H1 (cell line): ENCODE data around the gene SIPA1L3. TPM values are rescaled to one million over a fixed set of nuclear protein-coding genes. Genes with fewer than 3 reads are reported as not detected.

Experiments used
- CTCF ChIA-PET: fragments of 300-600 bp; sonication (Branson Sonifier 250); formaldehyde crosslinking; loops from one replicate; lab custom pipeline; 2021; ENCODE audit not compliant: partially characterized antibody; lab: Charles Lee
- POLR2A ChIA-PET: fragments of 300-600 bp; sonication (Branson Sonifier 250); formaldehyde crosslinking; loops from one replicate; lab custom pipeline; 2021; ENCODE audit warnings: inconsistent platforms; ENCODE audit not compliant: partially characterized antibody; lab: Charles Lee
- DNase-seq, 2 experiments: peaks; one replicate each; pipeline versions ENCODE4 v3.0.0 to v3.0.0-alpha.2; 2010 to 2022; ENCODE audit warnings: low spot score in 2 of 2, low read depth in 1 of 2, mixed read lengths in 1 of 2
- FAIRE-seq: peaks from 2 replicates; lab custom pipeline; 2011; peaks lifted over from hg19 to GRCh38; lab: Jason Lieb, UNC
- H2AFZ ChIP-seq: 2 replicates; pipeline ENCODE4 v1.8.1; 2012; ENCODE audit warnings: low read length, inconsistent platforms
- H2AK5ac ChIP-seq: 2 replicates; pipeline ENCODE4 v1.6.1; 2013; ENCODE audit warnings: low read depth, low read length
- H2BK120ac ChIP-seq: replicated peaks from 2 replicates; pipeline ENCODE3; 2013; ENCODE audit warnings: low read depth, low read length, inconsistent platforms
- H2BK12ac ChIP-seq: 2 replicates; pipeline ENCODE4 v1.6.1; 2013; ENCODE audit warnings: low read depth, low read length
- H2BK15ac ChIP-seq: 2 replicates; pipeline ENCODE4 v1.6.1; 2013; ENCODE audit warnings: low read length
- H2BK20ac ChIP-seq: 2 replicates; pipeline ENCODE4 v1.6.1; 2013; ENCODE audit warnings: low read length
- H2BK5ac ChIP-seq: 2 replicates; pipeline ENCODE4 v1.6.1; 2013; ENCODE audit warnings: low read depth, low read length
- H3K14ac ChIP-seq: 2 replicates; pipeline ENCODE4 v1.6.1; 2013; ENCODE audit warnings: inconsistent platforms; ENCODE audit not compliant: insufficient read length
- H3K18ac ChIP-seq: 2 replicates; pipeline ENCODE4 v1.6.1; 2013; ENCODE audit warnings: low read length; ENCODE audit errors: extremely low read depth
- H3K23ac ChIP-seq: 2 replicates; pipeline ENCODE4 v1.6.1; 2013; ENCODE audit warnings: inconsistent platforms; ENCODE audit not compliant: insufficient read length
- H3K23me2 ChIP-seq: 2 replicates; pipeline ENCODE4 v1.6.1; 2013; ENCODE audit warnings: low read depth, low read length
- H3K27ac ChIP-seq: 2 replicates; pipeline ENCODE4 v1.6.1; 2011; ENCODE audit warnings: low read depth, low read length, inconsistent platforms
- H3K27me3 ChIP-seq, 4 experiments: replicated peaks in 1 of 4; 1 replicate in 1 of 4; 2 replicates in 3 of 4; pipeline versions ENCODE4 v1.6.1 to v1.8.1; 2011 to 2013; ENCODE audit warnings: low read length in 3 of 4, mild to moderate bottlenecking in 3 of 4, inconsistent platforms in 2 of 4, mixed read lengths in 2 of 4, moderate library complexity in 1 of 4; ENCODE audit not compliant: control insufficient read depth in 3 of 4, insufficient read depth in 3 of 4; ENCODE audit errors: extremely low read depth in 1 of 4
- H3K36me3 ChIP-seq, 4 experiments: 2 replicates each; pipeline versions ENCODE4 v1.6.1 to v1.8.1; 2011 to 2013; ENCODE audit warnings: mild to moderate bottlenecking in 4 of 4, low read length in 3 of 4, moderate library complexity in 2 of 4, control low read depth in 1 of 4, inconsistent platforms in 1 of 4; ENCODE audit not compliant: insufficient read depth in 4 of 4, control insufficient read depth in 2 of 4
- H3K4ac ChIP-seq: replicated peaks from 2 replicates; pipeline ENCODE3; 2013; ENCODE audit warnings: low read length, low read depth, mixed read lengths, inconsistent platforms; ENCODE audit not compliant: insufficient read length
- H3K4me1 ChIP-seq, 4 experiments: replicated peaks in 1 of 4; 1 replicate in 1 of 4; 2 replicates in 3 of 4; pipeline versions ENCODE4 v1.6.1 to v1.8.1; 2011 to 2013; ENCODE audit warnings: low read length in 3 of 4, inconsistent platforms in 2 of 4, mixed read lengths in 1 of 4; ENCODE audit not compliant: insufficient read depth in 4 of 4, control insufficient read depth in 3 of 4
- H3K4me2 ChIP-seq, 2 experiments: 2 replicates each; pipeline versions ENCODE4 v1.6.1 to v1.8.1; 2011 to 2013; ENCODE audit warnings: low read depth in 2 of 2, low read length in 2 of 2, control low read depth in 1 of 2, inconsistent platforms in 1 of 2, mild to moderate bottlenecking in 1 of 2; ENCODE audit not compliant: insufficient read depth in 1 of 2
- H3K4me3 ChIP-seq, 4 experiments: fragments of 200-600, 300-600 bp in 1 of 4; sonication (generic), shearing (Covaris generic), sonication (Bioruptor Twin) in 1 of 4; 2 replicates each; pipeline versions ENCODE4 v1.5.1 to v1.8.1; 2011 to 2016; ENCODE audit warnings: low read length in 4 of 4, low read depth in 3 of 4, control low read depth in 2 of 4, inconsistent platforms in 2 of 4, mild to moderate bottlenecking in 2 of 4, mixed read lengths in 1 of 4, moderate library complexity in 1 of 4; ENCODE audit not compliant: insufficient read depth in 2 of 4; ENCODE audit errors: extremely low read depth in 1 of 4
- H3K56ac ChIP-seq: replicated peaks from 2 replicates; pipeline ENCODE3; 2013; ENCODE audit warnings: low read depth, mild to moderate bottlenecking, mixed read lengths, low read length, inconsistent platforms; ENCODE audit not compliant: insufficient read length
- H3K79me1 ChIP-seq: 2 replicates; pipeline ENCODE4 v1.6.1; 2013; ENCODE audit warnings: low read depth, low read length, control low read depth
- H3K79me2 ChIP-seq, 2 experiments: 2 replicates each; pipeline versions ENCODE4 v1.6.1 to v1.8.1; 2012 to 2013; ENCODE audit warnings: low read length in 2 of 2, mild to moderate bottlenecking in 2 of 2, inconsistent platforms in 1 of 2; ENCODE audit not compliant: insufficient read depth in 2 of 2, control insufficient read depth in 1 of 2
- H3K9ac ChIP-seq, 4 experiments: replicated peaks in 1 of 4; 1 replicate in 1 of 4; 2 replicates in 3 of 4; pipeline versions ENCODE4 v1.6.1 to v1.8.1; 2011 to 2013; ENCODE audit warnings: low read depth in 3 of 4, low read length in 3 of 4, control low read depth in 2 of 4, mild to moderate bottlenecking in 2 of 4, moderate library complexity in 2 of 4, inconsistent platforms in 1 of 4; ENCODE audit errors: extremely low read depth in 1 of 4
- H3K9me3 ChIP-seq, 2 experiments: 2 replicates each; pipeline versions ENCODE4 v1.6.1 to v1.8.1; 2012 to 2013; ENCODE audit warnings: mild to moderate bottlenecking in 2 of 2, moderate library complexity in 2 of 2, control low read depth in 1 of 2, inconsistent platforms in 1 of 2, low read depth in 1 of 2, low read length in 1 of 2, mixed read lengths in 1 of 2; ENCODE audit not compliant: insufficient read depth in 2 of 2
- H4K20me1 ChIP-seq, 2 experiments: replicated peaks in 1 of 2; 2 replicates each; pipeline versions ENCODE3 to v1.8.1; 2011 to 2013; ENCODE audit warnings: inconsistent platforms in 2 of 2, low read length in 2 of 2, mild to moderate bottlenecking in 1 of 2; ENCODE audit not compliant: insufficient read depth in 2 of 2, control insufficient read depth in 1 of 2
- H4K5ac ChIP-seq: 2 replicates; pipeline ENCODE4 v1.6.1; 2013; ENCODE audit warnings: low read length, low read depth, mixed read lengths, inconsistent platforms; ENCODE audit not compliant: insufficient read length
- H4K8ac ChIP-seq: 2 replicates; pipeline ENCODE4 v1.8.0; 2013; ENCODE audit warnings: mild to moderate bottlenecking, moderate library complexity, low read length, inconsistent platforms; ENCODE audit not compliant: insufficient read depth; ENCODE audit errors: extremely low read depth
- H4K91ac ChIP-seq: replicated peaks from 2 replicates; pipeline ENCODE3; 2013; ENCODE audit warnings: low read length, mixed read lengths, inconsistent platforms; ENCODE audit not compliant: insufficient read length
- CHD1 ChIP-seq: IDR thresholded peaks from 2 replicates; pipeline ENCODE4 v1.6.1; 2012; ENCODE audit warnings: low read depth, low read length, improper control_type of control experiment
- CHD2 ChIP-seq: IDR thresholded peaks from 2 replicates; pipeline ENCODE4 v1.6.1; 2012; ENCODE audit warnings: low read length, improper control_type of control experiment
- EGR1 ChIP-seq: IDR thresholded peaks from 2 replicates; pipeline ENCODE4 v1.6.1; 2011; ENCODE audit warnings: low read depth, low read length, borderline replicate concordance
- GABPA ChIP-seq: IDR thresholded peaks from 2 replicates; pipeline ENCODE4 v1.6.1; 2011; ENCODE audit warnings: mild to moderate bottlenecking, low read length, moderate library complexity, borderline replicate concordance; ENCODE audit not compliant: insufficient read depth
- MAFK ChIP-seq: IDR thresholded peaks from 2 replicates; pipeline ENCODE4 v1.6.1; 2012; ENCODE audit warnings: low read depth, mild to moderate bottlenecking, improper control_type of control experiment, low read length
- RNF2 ChIP-seq: fragments of 200-900, 300-1000 bp; sonication (generic); IDR thresholded peaks from 2 replicates; pipeline ENCODE4 v1.7.1; 2016; ENCODE audit warnings: borderline replicate concordance, low read depth, mild to moderate bottlenecking, antibody characterized with exemption, low read length; ENCODE audit not compliant: poor library complexity, severe bottlenecking; ENCODE audit errors: missing control alignments
- SAP30 ChIP-seq: fragments of 300-600 bp; sonication (generic); IDR thresholded peaks from 2 replicates; pipeline ENCODE4 v1.7.1; 2012; ENCODE audit warnings: low read length, moderate library complexity, mild to moderate bottlenecking, inconsistent platforms; ENCODE audit not compliant: insufficient read depth, insufficient replicate concordance
- SIX5 ChIP-seq: IDR thresholded peaks from 2 replicates; pipeline ENCODE4 v1.6.1; 2011; ENCODE audit warnings: mild to moderate bottlenecking, low read depth, low read length
- SP4 ChIP-seq: IDR thresholded peaks from 2 replicates; pipeline ENCODE4 v1.6.1; 2012; ENCODE audit warnings: low read length, inconsistent platforms
- TAF1 ChIP-seq: IDR thresholded peaks from 2 replicates; pipeline ENCODE4 v1.6.1; 2011; ENCODE audit warnings: mild to moderate bottlenecking, low read depth, low read length
- TAF7 ChIP-seq: optimal IDR thresholded peaks from 2 replicates; pipeline ENCODE3; 2011; ENCODE audit warnings: low read depth, mild to moderate bottlenecking, inconsistent platforms, low read length, moderate library complexity, borderline replicate concordance
- TCF12 ChIP-seq: IDR thresholded peaks from 2 replicates; pipeline ENCODE4 v1.6.1; 2011; ENCODE audit warnings: low read depth, mild to moderate bottlenecking, low read length
- WGBS, 2 experiments: shearing (Covaris generic) in 1 of 2; methylation state at CpG; one replicate each; pipeline versions ENCODE4 v1.1.6 to v1.1.7; 2013 to 2015; ENCODE audit warnings: low lambda C conversion rate in 2 of 2, mixed read lengths in 2 of 2, inconsistent platforms in 1 of 2, low coverage in 1 of 2, missing lambda C conversion rate in 1 of 2; ENCODE audit not compliant: insufficient replicate concordance in 2 of 2, insufficient coverage in 1 of 2, insufficient read length in 1 of 2; ENCODE audit errors: extremely low coverage in 1 of 2, missing lambda C conversion rate in 1 of 2; 5-methylcytosine and 5-hydroxymethylcytosine counted together
- polyA plus RNA-seq, 7 experiments: library from polyadenylated mRNA; depleted of rRNA in 3 of 7; stranded (reverse) in 5 of 7; unstranded in 2 of 7; fragments of >200 nt in 5 of 7; fragments of 200-250 nt in 2 of 7; gene quantifications; 1 replicate in 5 of 7; 2 replicates in 1 of 7; 4 replicates in 1 of 7; pipeline versions ENCODE4 v1.2.1 to v1.2.3, GENCODE V29; 2011 to 2013; ENCODE audit warnings: missing spikeins in 2 of 7, mixed read lengths in 2 of 7
- total RNA-seq: library from RNA; stranded (reverse); fragmentation: NEBNext Ultra II Directional; extraction: Animal tissue kit (Norgen Biotek cat#: 25700); gene quantifications from 2 replicates; pipeline ENCODE4 v1.2.1, GENCODE V29; 2021

SIPA1L3 gene
- total and polyA plus RNA-seq, 2 of the 8 experiments (the other 6 are each of a cell fraction or from before 2014, with no cell fraction given) = 15.0 to 54.9 TPM

DNA sequence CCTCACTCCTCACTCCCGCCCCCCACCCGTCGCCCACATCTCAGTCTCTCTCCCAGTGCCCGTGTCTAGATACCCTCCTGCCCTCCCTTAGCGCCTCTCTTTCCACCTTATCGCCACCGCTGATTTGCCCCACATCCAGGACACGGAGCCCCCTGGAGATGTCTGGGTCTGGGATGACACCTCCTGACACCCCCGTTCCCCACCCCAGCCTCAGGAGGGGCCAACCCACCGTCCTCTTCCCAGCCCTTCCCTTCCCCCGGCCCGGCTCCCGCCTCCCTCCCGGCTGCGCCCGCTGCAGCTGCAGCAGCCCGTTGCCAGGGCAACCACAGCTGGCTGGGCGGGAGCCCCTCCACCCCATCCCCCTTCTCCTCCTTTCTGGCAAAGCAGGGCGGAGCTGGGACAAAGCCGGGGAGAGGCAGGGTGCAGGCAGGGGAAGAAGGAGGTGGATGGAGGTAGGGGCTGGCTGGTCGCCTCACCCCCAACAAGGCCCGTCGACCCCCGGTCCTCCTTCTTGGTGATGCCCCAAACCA is 303.5 kb downstream of the SIPA1L3 start:
- Histone ChIP-seq H4K5ac (peak overlapping the region; percentile 49), H3K18ac (peak overlapping the region; percentile 90; the same call in 1 of the 2 replicates), H3K4me2 (peak overlapping the region; percentile 97 to 100), H2AK5ac (0 out of 2 replicates have a peak overlapping the region, but pooled peaks have one; percentile 24), H3K4me1 (peaks cover 0 to 20% (median 13%) of the 10 kb centered on the region in 4 experiments; a peak in 6 of 7 replicates), H2BK12ac (peak overlapping the region; percentile 96), H2AFZ (no peak overlapping the region), H2BK15ac (peak overlapping the region; percentile 99; the same call in 1 of the 2 replicates), H3K79me1 (no peaks in the 10 kb centered on the region), H3K27me3 (no peaks in the 10 kb centered on the region), H3K14ac (no peak overlapping the region), H3K23me2 (peaks cover 19% of the 10 kb centered on the region), H4K20me1 (peaks cover 0 to 1% of the 10 kb centered on the region in 2 experiments), H3K9ac (peak overlapping the region in 3 of 4 experiments; percentile 48 to 65 (median 60); a peak in 5 of 7 replicates), H2BK120ac (no peak overlapping the region), H4K8ac (0 out of 2 replicates have a peak overlapping the region, but pooled peaks have one; percentile 20), H2BK5ac (peak overlapping the region; percentile 77), H3K9me3 (no peaks in the 10 kb centered on the region), H3K23ac (no peak overlapping the region), H3K27ac (0 out of 2 replicates have a peak overlapping the region, but pooled peaks have one; percentile 46), H3K36me3 (no peaks in the 10 kb centered on the region; a peak in 1 of 8 replicates), H4K91ac (peak overlapping the region; percentile 80), H3K4ac (no peak overlapping the region), H3K79me2 (no peaks in the 10 kb centered on the region), H3K4me3 (peak overlapping the region; percentile 48 to 63 (median 56)), H2BK20ac (no peak overlapping the region), H3K56ac (peak overlapping the region; percentile 42)
- ChIA-PET CTCF (interaction anchor here (1.3 to 1.9 kb wide), 4 partner anchors 15 to 27 kb away, joined by 3 to 4 read pairs (median 4); no protein-coding TSS in a partner anchor), POLR2A (interaction anchor here (0.6 to 4.3 kb wide), 8 partner anchors 10 to 304 kb away, joined by 3 to 29 read pairs (median 4); partner anchors contain the start of genes SIPA1L3 and WDR87)
- DNase-seq = peak in 1 of 2 experiments; percentile 90
- WGBS, 2 experiments = 0% methylated on average over 9 of the region's 24 CpGs; no CpG with 5 or more reads in 1 of the 2 experiments
- no peak for FAIRE-seq
- no peak for TF ChIP-seq CHD2
- no peak for TF ChIP-seq EGR1
- TF ChIP-seq TAF7 = no peak
- TF ChIP-seq TCF12 = peak; percentile 83; the same call in 1 of the 2 replicates
- peak; percentile 35; the same call in 1 of the 2 replicates for TF ChIP-seq TAF1
- no peak for TF ChIP-seq RNF2
- TF ChIP-seq CHD1 = no peak
- no peak for TF ChIP-seq MAFK
- no peak for TF ChIP-seq SP4
- no peak for TF ChIP-seq GABPA
- TF ChIP-seq SIX5 = no peak
- peak; percentile 62 for TF ChIP-seq SAP30
